ENCODE measurements around the gene APP.

- TF ChIP-seq CTCF (conservative IDR thresholded peaks at IDR 0.05; ENCODE audit: low read length) (no peak), EZH2phosphoT487 (IDR thresholded peaks at IDR 0.05; ENCODE audit: borderline replicate concordance, low read depth, low read length) (no peak)
These were observed 200.2 kb downstream of the APP start for GRCh38 chr21:25970254-25970930.
